GM23338 (cell line): Measurements from ENCODE around the gene RGS7. TPM values are rescaled to one million over a fixed set of nuclear protein-coding genes. Genes with fewer than 3 reads are reported as not detected.

Experiments
- ATAC-seq: fragments of 200-7000 bp; cut with Tn5 transposase; 3 replicates; pipeline ENCODE4 v1.9.1; 2020
- DNase-seq: peaks from one replicate; pipeline ENCODE4 v3.0.0-alpha.2; 2015; ENCODE audit warnings: low spot score
- H2AFZ ChIP-seq: fragments of 200-600 bp; sonication (generic); 2 replicates; pipeline ENCODE4 v1.8.0; 2016; ENCODE audit warnings: antibody characterized with exemption, mild to moderate bottlenecking, moderate library complexity
- H3F3A ChIP-seq: fragments of 200-600 bp; sonication (generic); replicated peaks from 2 replicates; pipeline ENCODE4 v1.8.0; 2017; ENCODE audit warnings: antibody characterized with exemption, mixed run types, low read depth
- H3K27ac ChIP-seq: fragments of 200-600 bp; sonication (generic); 2 replicates; pipeline ENCODE4 v1.6.1; 2016; ENCODE audit warnings: low read depth
- H3K27me3 ChIP-seq: fragments of 200-600 bp; sonication (generic); 2 replicates; pipeline ENCODE4 v1.8.0; 2016; ENCODE audit warnings: mild to moderate bottlenecking, mixed run types, moderate library complexity; ENCODE audit not compliant: insufficient read depth
- H3K36me3 ChIP-seq: fragments of 200-600 bp; sonication (generic); 2 replicates; pipeline ENCODE4 v1.8.0; 2016; ENCODE audit warnings: mild to moderate bottlenecking; ENCODE audit not compliant: insufficient read depth
- H3K4me1 ChIP-seq: fragments of 200-600 bp; sonication (generic); 2 replicates; pipeline ENCODE4 v1.8.0; 2016; ENCODE audit warnings: mild to moderate bottlenecking, moderate library complexity; ENCODE audit not compliant: insufficient read depth
- H3K4me2 ChIP-seq: fragments of 200-600 bp; sonication (generic); 2 replicates; pipeline ENCODE4 v1.7.1; 2017; ENCODE audit warnings: mixed run types
- H3K4me3 ChIP-seq: fragments of 200-600 bp; sonication (generic); 2 replicates; pipeline ENCODE4 v1.6.1; 2016; ENCODE audit warnings: mixed run types
- H3K79me2 ChIP-seq: fragments of 200-600 bp; sonication (generic); replicated peaks from 2 replicates; pipeline ENCODE4 v1.8.0; 2017; ENCODE audit warnings: mild to moderate bottlenecking; ENCODE audit not compliant: insufficient read depth
- H3K9me2 ChIP-seq: fragments of 200-600 bp; sonication (generic); 2 replicates; pipeline ENCODE4 v1.8.0; 2017; ENCODE audit not compliant: insufficient read depth
- H4K20me1 ChIP-seq: fragments of 200-600 bp; sonication (generic); replicated peaks from 2 replicates; pipeline ENCODE4 v1.8.0; 2017; ENCODE audit warnings: mild to moderate bottlenecking; ENCODE audit not compliant: insufficient read depth
- H3K27ac Mint-ChIP-seq: 2 replicates; pipeline ENCODE4 v1.8.0; 2020; ENCODE audit warnings: inconsistent platforms, mild to moderate bottlenecking, moderate library complexity, mixed read lengths
- H3K27me3 Mint-ChIP-seq: 3 replicates; pipeline ENCODE4 v1.8.0; 2022; ENCODE audit warnings: low read depth, mild to moderate bottlenecking, moderate library complexity, mixed read lengths, inconsistent platforms; ENCODE audit not compliant: insufficient read depth, poor library complexity
- H3K36me3 Mint-ChIP-seq: 3 replicates; pipeline ENCODE4 v1.8.0; 2021; ENCODE audit warnings: low read depth, mild to moderate bottlenecking, inconsistent platforms, moderate library complexity, mixed read lengths
- H3K4me1 Mint-ChIP-seq: 3 replicates; pipeline ENCODE4 v1.8.0; 2020; ENCODE audit warnings: mild to moderate bottlenecking, inconsistent platforms, mixed read lengths
- H3K4me3 Mint-ChIP-seq: 3 replicates; pipeline ENCODE4 v1.8.0; 2021; ENCODE audit warnings: moderate library complexity, mild to moderate bottlenecking, inconsistent platforms, mixed read lengths
- H3K9me3 Mint-ChIP-seq: 3 replicates; pipeline ENCODE4 v1.8.0; 2020; ENCODE audit warnings: moderate library complexity, mild to moderate bottlenecking, inconsistent platforms, mixed read lengths
- CREB1 ChIP-seq: fragments of 250-450 bp; sonication (Bioruptor Pico); IDR thresholded peaks from 2 replicates; pipeline ENCODE4 v1.5.0; 2020; ENCODE audit warnings: low read depth, mild to moderate bottlenecking, moderate library complexity
- EZH2 ChIP-seq: fragments of 200-600 bp; sonication (generic); IDR thresholded peaks from one replicate; pipeline ENCODE4 v1.8.0; 2017; ENCODE audit warnings: antibody characterized with exemption, mild to moderate bottlenecking, low read depth; ENCODE audit not compliant: unreplicated experiment
- EZH2phosphoT487 ChIP-seq: fragments of 200-600 bp; sonication (generic); IDR thresholded peaks from one replicate; pipeline ENCODE4 v1.8.1; 2018; ENCODE audit warnings: antibody characterized with exemption; ENCODE audit not compliant: unreplicated experiment
- JUNB ChIP-seq: IDR thresholded peaks from one replicate; pipeline ENCODE4 v1.6.1; 2016; ENCODE audit warnings: antibody characterized with exemption; ENCODE audit not compliant: unreplicated experiment
- NANOG ChIP-seq: IDR thresholded peaks from 2 replicates; pipeline ENCODE4 v1.6.1; 2016; ENCODE audit warnings: antibody characterized with exemption, borderline replicate concordance
- POLR2AphosphoS5 ChIP-seq: IDR thresholded peaks from 2 replicates; pipeline ENCODE4 v1.6.1; 2016; ENCODE audit warnings: antibody characterized with exemption, low read depth
- STAT1 ChIP-seq: IDR thresholded peaks from one replicate; pipeline ENCODE4 v1.6.1; 2016; ENCODE audit warnings: antibody characterized with exemption; ENCODE audit not compliant: unreplicated experiment
- ZNF114 ChIP-seq: fragments of 250-450 bp; sonication (Bioruptor Pico); IDR thresholded peaks from 2 replicates; pipeline ENCODE4 v1.5.0; 2020; ENCODE audit warnings: mild to moderate bottlenecking, moderate library complexity
- ZNF331 ChIP-seq: fragments of 250-450 bp; sonication (Bioruptor Pico); IDR thresholded peaks from 2 replicates; pipeline ENCODE4 v1.5.0; 2020; ENCODE audit warnings: low read depth, mild to moderate bottlenecking, moderate library complexity
- polyA plus RNA-seq: library from polyadenylated mRNA; unstranded; fragments of >200 nt; fragmentation: Nextera tagmentation; extraction: Ambion mirVana; gene quantifications from 2 replicates; pipeline ENCODE4 v1.2.1, GENCODE V29; 2016
- total RNA-seq: library from RNA; depleted of rRNA; stranded (reverse); fragments of >200 nt; shearing (Covaris generic); gene quantifications from 2 replicates; pipeline ENCODE4 v1.2.3, GENCODE V29; 2014
- TF ChIP-seq, protein P1 (sequence below): IDR thresholded peaks from 2 replicates; pipeline ENCODE4 v1.6.1; 2016; ENCODE audit warnings: antibody characterized with exemption
- TF ChIP-seq, protein P2 (sequence below), 2 experiments: fragments of 200-600 bp in 1 of 2; sonication (generic) in 1 of 2; conservative IDR thresholded peaks; 2 replicates each; pipeline versions ENCODE4 v1.5.1 to v1.6.1; 2016 to 2017; ENCODE audit warnings: antibody characterized with exemption in 2 of 2, low read depth in 2 of 2, mild to moderate bottlenecking in 2 of 2, moderate library complexity in 1 of 2
- TF ChIP-seq, protein P3 (sequence below): fragments of 250-450 bp; sonication (Bioruptor Pico); IDR thresholded peaks from 2 replicates; pipeline ENCODE4 v1.5.0; 2020; ENCODE audit warnings: mild to moderate bottlenecking, moderate library complexity
- TF ChIP-seq, protein P4 (sequence below): IDR thresholded peaks from one replicate; pipeline ENCODE4 v1.6.1; 2018; ENCODE audit warnings: antibody characterized with exemption; ENCODE audit not compliant: unreplicated experiment

The RGS7 gene
- total and polyA plus RNA-seq, 2 experiments from 2014 or later, result 2.0 to 2.2 TPM

DNA sequence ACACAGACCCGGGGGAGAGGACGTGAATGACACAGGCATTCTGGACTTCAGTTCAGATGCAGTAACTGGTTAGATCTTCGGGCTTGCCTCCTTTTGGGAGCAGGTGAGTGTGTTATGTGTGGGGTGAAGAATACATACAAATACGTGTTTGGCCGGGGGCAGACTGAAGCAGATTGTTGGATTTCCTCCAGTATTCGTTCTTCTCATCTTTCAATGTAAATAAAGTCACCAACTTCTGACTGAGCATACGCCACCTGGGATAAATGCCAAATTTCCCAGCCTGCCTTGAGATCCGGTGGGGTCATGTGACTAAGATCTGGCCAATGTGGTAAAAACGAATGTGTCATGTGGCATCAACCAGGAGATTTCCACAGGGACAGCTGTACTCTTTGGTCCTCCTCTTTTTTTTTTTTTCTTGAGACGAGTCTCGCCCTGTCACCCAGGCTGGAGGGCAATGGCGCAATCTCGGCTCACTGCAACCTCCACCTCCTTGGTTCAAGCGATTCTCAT is 189.8 kb downstream of the RGS7 start:
- Histone ChIP-seq H3K27me3 (no peaks in the 10 kb centered on the region), H3K79me2 (no peaks in the 10 kb centered on the region), H2AFZ (no peak overlapping the region), H3K4me2 (no peak overlapping the region), H3K9me2 (0 out of 2 replicates have a peak, but pooled peaks cover 9% of the 10 kb centered on the region), H3K4me3 (no peak overlapping the region), H3K27ac (no peak overlapping the region), H3K4me1 (peaks cover 22% of the 10 kb centered on the region), H3F3A (no peaks in the 10 kb centered on the region; the same call in 1 of the 2 replicates), H4K20me1 (no peaks in the 10 kb centered on the region), H3K36me3 (no peaks in the 10 kb centered on the region; the same call in 1 of the 2 replicates)
- ATAC-seq (no peak), DNase-seq (no peak)
- H3K4me1 Mint-ChIP-seq, result peaks cover 25% of the 10 kb centered on the region
- no peak overlapping the region for H3K4me3 Mint-ChIP-seq
- TF ChIP-seq ZNF114 (CRISPR knock-in tag), result no peak
- TF ChIP-seq, protein P1, sequence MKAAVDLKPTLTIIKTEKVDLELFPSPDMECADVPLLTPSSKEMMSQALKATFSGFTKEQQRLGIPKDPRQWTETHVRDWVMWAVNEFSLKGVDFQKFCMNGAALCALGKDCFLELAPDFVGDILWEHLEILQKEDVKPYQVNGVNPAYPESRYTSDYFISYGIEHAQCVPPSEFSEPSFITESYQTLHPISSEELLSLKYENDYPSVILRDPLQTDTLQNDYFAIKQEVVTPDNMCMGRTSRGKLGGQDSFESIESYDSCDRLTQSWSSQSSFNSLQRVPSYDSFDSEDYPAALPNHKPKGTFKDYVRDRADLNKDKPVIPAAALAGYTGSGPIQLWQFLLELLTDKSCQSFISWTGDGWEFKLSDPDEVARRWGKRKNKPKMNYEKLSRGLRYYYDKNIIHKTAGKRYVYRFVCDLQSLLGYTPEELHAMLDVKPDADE, result no peak
- TF ChIP-seq STAT1, result no peak
- TF ChIP-seq CREB1 (CRISPR knock-in tag), result no peak
- no peak for TF ChIP-seq POLR2AphosphoS5
- TF ChIP-seq NANOG, result no peak
- TF ChIP-seq, protein P2, sequence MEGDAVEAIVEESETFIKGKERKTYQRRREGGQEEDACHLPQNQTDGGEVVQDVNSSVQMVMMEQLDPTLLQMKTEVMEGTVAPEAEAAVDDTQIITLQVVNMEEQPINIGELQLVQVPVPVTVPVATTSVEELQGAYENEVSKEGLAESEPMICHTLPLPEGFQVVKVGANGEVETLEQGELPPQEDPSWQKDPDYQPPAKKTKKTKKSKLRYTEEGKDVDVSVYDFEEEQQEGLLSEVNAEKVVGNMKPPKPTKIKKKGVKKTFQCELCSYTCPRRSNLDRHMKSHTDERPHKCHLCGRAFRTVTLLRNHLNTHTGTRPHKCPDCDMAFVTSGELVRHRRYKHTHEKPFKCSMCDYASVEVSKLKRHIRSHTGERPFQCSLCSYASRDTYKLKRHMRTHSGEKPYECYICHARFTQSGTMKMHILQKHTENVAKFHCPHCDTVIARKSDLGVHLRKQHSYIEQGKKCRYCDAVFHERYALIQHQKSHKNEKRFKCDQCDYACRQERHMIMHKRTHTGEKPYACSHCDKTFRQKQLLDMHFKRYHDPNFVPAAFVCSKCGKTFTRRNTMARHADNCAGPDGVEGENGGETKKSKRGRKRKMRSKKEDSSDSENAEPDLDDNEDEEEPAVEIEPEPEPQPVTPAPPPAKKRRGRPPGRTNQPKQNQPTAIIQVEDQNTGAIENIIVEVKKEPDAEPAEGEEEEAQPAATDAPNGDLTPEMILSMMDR (conservative IDR thresholded peaks at IDR 0.05; ENCODE audit: low read depth in 2 of 2), result no peak
- no peak for TF ChIP-seq ZNF331
- no peak for TF ChIP-seq EZH2
- TF ChIP-seq, protein P3, sequence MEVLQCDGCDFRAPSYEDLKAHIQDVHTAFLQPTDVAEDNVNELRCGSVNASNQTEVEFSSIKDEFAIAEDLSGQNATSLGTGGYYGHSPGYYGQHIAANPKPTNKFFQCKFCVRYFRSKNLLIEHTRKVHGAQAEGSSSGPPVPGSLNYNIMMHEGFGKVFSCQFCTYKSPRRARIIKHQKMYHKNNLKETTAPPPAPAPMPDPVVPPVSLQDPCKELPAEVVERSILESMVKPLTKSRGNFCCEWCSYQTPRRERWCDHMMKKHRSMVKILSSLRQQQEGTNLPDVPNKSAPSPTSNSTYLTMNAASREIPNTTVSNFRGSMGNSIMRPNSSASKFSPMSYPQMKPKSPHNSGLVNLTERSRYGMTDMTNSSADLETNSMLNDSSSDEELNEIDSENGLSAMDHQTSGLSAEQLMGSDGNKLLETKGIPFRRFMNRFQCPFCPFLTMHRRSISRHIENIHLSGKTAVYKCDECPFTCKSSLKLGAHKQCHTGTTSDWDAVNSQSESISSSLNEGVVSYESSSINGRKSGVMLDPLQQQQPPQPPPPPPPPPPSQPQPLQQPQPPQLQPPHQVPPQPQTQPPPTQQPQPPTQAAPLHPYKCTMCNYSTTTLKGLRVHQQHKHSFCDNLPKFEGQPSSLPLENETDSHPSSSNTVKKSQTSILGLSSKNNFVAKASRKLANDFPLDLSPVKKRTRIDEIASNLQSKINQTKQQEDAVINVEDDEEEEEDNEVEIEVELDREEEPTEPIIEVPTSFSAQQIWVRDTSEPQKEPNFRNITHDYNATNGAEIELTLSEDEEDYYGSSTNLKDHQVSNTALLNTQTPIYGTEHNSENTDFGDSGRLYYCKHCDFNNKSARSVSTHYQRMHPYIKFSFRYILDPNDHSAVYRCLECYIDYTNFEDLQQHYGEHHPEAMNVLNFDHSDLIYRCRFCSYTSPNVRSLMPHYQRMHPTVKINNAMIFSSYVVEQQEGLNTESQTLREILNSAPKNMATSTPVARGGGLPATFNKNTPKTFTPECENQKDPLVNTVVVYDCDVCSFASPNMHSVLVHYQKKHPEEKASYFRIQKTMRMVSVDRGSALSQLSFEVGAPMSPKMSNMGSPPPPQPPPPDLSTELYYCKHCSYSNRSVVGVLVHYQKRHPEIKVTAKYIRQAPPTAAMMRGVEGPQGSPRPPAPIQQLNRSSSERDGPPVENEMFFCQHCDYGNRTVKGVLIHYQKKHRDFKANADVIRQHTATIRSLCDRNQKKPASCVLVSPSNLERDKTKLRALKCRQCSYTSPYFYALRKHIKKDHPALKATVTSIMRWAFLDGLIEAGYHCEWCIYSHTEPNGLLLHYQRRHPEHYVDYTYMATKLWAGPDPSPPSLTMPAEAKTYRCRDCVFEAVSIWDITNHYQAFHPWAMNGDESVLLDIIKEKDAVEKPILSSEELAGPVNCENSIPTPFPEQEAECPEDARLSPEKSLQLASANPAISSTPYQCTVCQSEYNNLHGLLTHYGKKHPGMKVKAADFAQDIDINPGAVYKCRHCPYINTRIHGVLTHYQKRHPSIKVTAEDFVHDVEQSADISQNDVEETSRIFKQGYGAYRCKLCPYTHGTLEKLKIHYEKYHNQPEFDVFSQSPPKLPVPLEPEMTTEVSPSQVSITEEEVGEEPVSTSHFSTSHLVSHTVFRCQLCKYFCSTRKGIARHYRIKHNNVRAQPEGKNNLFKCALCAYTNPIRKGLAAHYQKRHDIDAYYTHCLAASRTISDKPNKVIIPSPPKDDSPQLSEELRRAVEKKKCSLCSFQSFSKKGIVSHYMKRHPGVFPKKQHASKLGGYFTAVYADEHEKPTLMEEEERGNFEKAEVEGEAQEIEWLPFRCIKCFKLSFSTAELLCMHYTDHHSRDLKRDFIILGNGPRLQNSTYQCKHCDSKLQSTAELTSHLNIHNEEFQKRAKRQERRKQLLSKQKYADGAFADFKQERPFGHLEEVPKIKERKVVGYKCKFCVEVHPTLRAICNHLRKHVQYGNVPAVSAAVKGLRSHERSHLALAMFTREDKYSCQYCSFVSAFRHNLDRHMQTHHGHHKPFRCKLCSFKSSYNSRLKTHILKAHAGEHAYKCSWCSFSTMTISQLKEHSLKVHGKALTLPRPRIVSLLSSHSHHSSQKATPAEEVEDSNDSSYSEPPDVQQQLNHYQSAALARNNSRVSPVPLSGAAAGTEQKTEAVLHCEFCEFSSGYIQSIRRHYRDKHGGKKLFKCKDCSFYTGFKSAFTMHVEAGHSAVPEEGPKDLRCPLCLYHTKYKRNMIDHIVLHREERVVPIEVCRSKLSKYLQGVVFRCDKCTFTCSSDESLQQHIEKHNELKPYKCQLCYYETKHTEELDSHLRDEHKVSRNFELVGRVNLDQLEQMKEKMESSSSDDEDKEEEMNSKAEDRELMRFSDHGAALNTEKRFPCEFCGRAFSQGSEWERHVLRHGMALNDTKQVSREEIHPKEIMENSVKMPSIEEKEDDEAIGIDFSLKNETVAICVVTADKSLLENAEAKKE (CRISPR knock-in tag), result no peak
- TF ChIP-seq, protein P4, sequence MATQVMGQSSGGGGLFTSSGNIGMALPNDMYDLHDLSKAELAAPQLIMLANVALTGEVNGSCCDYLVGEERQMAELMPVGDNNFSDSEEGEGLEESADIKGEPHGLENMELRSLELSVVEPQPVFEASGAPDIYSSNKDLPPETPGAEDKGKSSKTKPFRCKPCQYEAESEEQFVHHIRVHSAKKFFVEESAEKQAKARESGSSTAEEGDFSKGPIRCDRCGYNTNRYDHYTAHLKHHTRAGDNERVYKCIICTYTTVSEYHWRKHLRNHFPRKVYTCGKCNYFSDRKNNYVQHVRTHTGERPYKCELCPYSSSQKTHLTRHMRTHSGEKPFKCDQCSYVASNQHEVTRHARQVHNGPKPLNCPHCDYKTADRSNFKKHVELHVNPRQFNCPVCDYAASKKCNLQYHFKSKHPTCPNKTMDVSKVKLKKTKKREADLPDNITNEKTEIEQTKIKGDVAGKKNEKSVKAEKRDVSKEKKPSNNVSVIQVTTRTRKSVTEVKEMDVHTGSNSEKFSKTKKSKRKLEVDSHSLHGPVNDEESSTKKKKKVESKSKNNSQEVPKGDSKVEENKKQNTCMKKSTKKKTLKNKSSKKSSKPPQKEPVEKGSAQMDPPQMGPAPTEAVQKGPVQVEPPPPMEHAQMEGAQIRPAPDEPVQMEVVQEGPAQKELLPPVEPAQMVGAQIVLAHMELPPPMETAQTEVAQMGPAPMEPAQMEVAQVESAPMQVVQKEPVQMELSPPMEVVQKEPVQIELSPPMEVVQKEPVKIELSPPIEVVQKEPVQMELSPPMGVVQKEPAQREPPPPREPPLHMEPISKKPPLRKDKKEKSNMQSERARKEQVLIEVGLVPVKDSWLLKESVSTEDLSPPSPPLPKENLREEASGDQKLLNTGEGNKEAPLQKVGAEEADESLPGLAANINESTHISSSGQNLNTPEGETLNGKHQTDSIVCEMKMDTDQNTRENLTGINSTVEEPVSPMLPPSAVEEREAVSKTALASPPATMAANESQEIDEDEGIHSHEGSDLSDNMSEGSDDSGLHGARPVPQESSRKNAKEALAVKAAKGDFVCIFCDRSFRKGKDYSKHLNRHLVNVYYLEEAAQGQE, result no peak
- TF ChIP-seq EZH2phosphoT487, result no peak
- no peak for TF ChIP-seq JUNB
- H3K36me3 Mint-ChIP-seq, result peaks cover 7% of the 10 kb centered on the region; the same call in 1 of the 3 replicates
- no peak overlapping the region; the same call in 1 of the 2 replicates for H3K27ac Mint-ChIP-seq
- peaks cover 1% of the 10 kb centered on the region for H3K27me3 Mint-ChIP-seq
- H3K9me3 Mint-ChIP-seq, result no peaks in the 10 kb centered on the region; the same call in 2 of the 3 replicates
